Subcutaneous abdominal adipose tissue (tissue), 5 donors: ENCODE measurements around the gene TRIM16.
"Not testable (repeated sequence)": the region's sequence is repeated elsewhere in the genome, so short reads cannot be mapped to it uniquely, and the experiment has no call there.

Experiments
- H3K27ac ChIP-seq: one replicate; pipeline ENCODE4 v1.7.0; 2013; ENCODE audit warnings: low read depth, mild to moderate bottlenecking, inconsistent platforms, low read length, moderate library complexity
- H3K27me3 ChIP-seq, 5 donors: one replicate each; pipeline ENCODE4 v1.7.0; 2013; ENCODE audit warnings: low read length in 5 of 5, inconsistent platforms in 1 of 5; ENCODE audit not compliant: control insufficient read depth in 5 of 5, insufficient read depth in 4 of 5
- H3K36me3 ChIP-seq, 5 donors: one replicate each; pipeline ENCODE4 v1.7.0; 2013; ENCODE audit warnings: low read length in 5 of 5; ENCODE audit not compliant: control insufficient read depth in 5 of 5, insufficient read depth in 5 of 5
- H3K4me1 ChIP-seq, 5 donors: one replicate each; pipeline ENCODE4 v1.7.0; 2013; ENCODE audit warnings: low read length in 5 of 5, mild to moderate bottlenecking in 3 of 5, moderate library complexity in 1 of 5; ENCODE audit not compliant: control insufficient read depth in 5 of 5, insufficient read depth in 5 of 5
- H3K4me3 ChIP-seq, 5 donors: one replicate each; pipeline ENCODE4 v1.7.0; 2013; ENCODE audit warnings: low read length in 5 of 5, low read depth in 1 of 5
- H3K9ac ChIP-seq, 5 donors: one replicate each; pipeline ENCODE4 v1.7.0; 2013; ENCODE audit warnings: low read length in 5 of 5, mild to moderate bottlenecking in 4 of 5, moderate library complexity in 3 of 5
- H3K9me3 ChIP-seq, 5 donors: one replicate each; pipeline ENCODE4 v1.7.0; 2013; ENCODE audit warnings: low read length in 5 of 5; ENCODE audit not compliant: control insufficient read depth in 5 of 5
- donor health status: healthy.
- donor health status: healthy.
- donor health status: healthy.
- donor health status: healthy.
- donor health status: healthy.

TRIM16 gene

DNA sequence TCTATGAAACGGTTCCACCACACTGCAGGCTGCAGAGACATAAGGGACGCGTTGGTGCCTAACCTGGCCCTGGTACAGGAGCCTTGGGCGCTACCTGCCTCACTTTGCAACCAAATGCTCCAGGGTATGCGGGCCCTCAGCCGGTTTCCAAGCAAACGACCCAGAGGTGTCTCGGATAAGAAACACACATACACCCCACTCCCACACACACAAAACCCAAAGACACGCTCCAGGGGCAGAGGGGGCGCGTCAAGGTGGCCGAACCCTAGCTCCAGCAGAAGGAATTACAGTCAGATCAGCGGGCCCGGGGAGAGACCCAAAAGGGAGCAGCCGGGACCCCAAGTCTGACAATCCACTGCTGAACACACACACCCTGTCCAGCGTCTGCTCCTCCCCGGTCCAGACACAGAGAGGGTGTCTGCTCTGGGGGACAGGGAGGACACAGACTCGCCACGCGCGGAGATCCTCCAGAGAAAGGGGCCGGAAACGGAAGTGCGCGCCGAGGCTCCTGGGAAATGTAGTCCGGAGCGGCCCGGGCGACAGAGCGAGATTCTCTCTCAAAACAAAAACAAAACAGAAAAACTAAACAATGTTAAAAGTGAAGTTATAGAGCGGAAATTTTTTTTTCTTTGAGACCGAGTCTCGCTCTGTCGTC, at the start of gene TRIM16:
Gene TRIM16 (minus strand): TSS at position 488 of the 655 bp plus-strand sequence. CDS start 32,702 bp downstream, outside the sequence.
- not testable (repeated sequence) for H3K27ac ChIP-seq
- Histone ChIP-seq H3K4me3 (peak within 1 kb of the TSS; percentile 58 to 87 (median 74)), H3K9ac (peak within 1 kb of the TSS in 4 of 5 donors; percentile 70 to 80 (median 74))

DNA sequence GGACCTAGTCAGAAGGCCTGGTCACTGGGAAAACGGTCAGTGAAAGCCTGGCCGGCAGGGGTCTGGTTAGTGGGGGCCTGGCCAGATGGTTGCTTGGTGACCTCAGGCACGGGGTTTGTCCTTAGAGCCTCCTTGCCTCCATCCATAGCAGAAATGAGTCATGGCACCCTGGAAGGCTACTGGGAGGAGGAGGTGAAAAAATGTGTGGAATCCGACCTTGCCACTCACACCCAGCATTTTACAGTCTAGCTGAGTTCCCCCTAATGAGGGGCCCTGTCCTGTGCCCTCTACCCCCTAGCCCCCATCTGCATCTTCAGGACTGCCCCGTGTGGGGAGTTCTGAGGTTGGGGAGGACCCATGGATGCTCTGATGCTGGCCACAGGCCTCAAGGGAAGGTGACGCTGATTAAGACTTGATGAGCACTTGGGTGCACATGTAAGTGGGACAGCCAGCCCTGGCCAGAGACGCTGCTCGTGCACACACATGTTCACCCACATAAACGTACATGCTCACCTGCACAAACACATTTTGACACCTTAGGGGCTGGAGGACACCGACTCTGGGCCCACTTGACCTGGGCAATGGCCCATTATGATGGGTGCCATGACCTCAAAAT, 49.2 kb upstream of the TRIM16 start:
- not testable (repeated sequence) for H3K4me3 ChIP-seq, H3K36me3 ChIP-seq, H3K9me3 ChIP-seq, H3K27me3 ChIP-seq, H3K4me1 ChIP-seq, H3K27ac ChIP-seq, H3K9ac ChIP-seq

More for the DNA sequence above, at the start of gene TRIM16:
- not testable (repeated sequence) for H3K27me3 ChIP-seq, H3K4me1 ChIP-seq, H3K36me3 ChIP-seq, H3K9me3 ChIP-seq

DNA sequence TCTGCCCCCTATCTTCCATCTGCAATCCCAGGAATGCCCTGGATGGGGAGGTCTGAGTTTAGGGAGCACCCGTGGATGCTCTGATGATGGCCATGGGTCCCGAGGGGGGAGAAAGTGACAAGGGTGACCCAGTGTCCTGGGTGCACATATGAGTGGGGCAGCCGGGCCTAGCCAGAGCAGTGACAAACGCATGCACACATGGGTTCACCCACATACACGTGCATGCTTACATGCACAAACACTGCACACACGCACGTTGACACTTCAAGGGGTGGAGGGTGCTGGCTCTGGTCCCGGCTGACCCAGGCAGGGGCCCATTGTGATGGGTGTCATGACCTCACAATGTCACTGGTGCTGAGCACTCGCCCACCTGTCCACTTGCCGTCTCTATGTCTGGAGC, 47.8 kb upstream of the TRIM16 start, which contains the start of gene TBC1D26:
Gene TBC1D26 (plus strand): TSS at position 384 of the 400 bp plus-strand sequence. CDS start 3,066 bp downstream, outside the sequence.
- H3K27me3 ChIP-seq, H3K4me3 ChIP-seq, H3K9ac ChIP-seq, H3K36me3 ChIP-seq, H3K9me3 ChIP-seq, H3K27ac ChIP-seq, H3K4me1 ChIP-seq: not testable (repeated sequence)

DNA sequence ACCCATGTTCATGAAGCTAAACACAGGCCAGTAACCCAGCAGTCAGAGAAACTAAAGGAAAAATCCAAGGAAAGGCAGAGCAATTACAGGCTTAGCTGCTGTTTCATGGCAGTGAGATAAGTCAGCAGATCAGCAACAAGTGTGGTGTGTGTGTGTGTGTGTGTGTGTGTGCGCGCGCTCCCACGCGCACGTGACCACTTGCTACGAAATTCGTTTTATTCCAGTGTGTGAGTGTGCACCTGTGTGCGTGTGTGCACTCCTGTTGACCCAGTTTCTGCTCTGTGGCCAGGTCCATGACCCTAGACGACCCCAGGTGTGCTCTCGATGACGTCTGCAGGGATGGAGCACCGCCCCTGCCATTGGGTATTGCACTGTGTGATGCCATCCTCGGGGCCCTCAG, 46.4 kb upstream of the TRIM16 start:
- not testable (repeated sequence) for H3K4me3 ChIP-seq, H3K36me3 ChIP-seq, H3K4me1 ChIP-seq, H3K27me3 ChIP-seq, H3K27ac ChIP-seq, H3K9me3 ChIP-seq, H3K9ac ChIP-seq

DNA sequence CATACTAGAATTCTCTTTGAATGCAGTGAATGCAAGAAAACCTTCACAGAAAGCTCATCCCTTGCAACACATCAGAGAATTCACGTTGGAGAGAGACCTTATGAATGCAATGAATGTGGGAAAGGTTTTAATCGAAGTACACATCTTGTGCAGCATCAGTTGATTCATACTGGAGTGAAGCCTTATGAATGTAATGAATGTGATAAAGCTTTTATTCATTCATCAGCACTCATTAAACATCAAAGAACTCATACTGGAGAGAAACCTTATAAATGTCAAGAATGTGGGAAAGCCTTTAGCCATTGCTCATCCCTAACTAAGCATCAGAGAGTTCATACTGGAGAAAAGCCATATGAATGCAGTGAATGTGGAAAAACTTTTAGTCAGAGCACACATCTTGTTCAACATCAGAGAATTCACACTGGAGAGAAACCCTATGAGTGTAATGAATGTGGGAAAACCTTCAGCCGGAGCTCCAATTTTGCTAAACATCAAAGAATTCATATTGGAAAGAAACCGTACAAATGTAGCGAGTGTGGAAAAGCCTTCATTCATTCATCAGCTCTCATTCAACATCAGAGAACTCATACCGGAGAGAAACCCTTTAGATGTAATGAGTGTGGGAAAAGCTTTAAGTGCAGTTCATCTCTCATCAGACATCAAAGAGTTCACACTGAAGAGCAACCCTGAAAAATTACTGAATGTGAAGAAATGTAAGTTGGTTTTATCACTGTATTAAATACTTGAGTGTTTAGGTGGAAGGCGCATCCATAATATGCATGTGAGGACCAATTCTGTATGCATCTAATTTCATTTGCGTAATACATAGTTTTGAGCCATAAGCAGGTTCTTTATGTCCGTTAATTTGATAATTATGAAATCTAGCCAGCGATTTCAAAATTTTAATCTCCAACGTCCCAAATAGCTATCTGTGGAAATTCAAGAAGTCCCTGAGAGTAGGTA, 32.8 kb upstream of the TRIM16 start:
- H3K27me3 ChIP-seq, H3K36me3 ChIP-seq, H3K27ac ChIP-seq, H3K4me1 ChIP-seq, H3K9ac ChIP-seq: not testable (repeated sequence)
- Histone ChIP-seq H3K4me3 (peak overlapping the region in 2 of 5 donors; percentile 11 to 21), H3K9me3 (peaks cover 3 to 17% (median 12%) of the 10 kb centered on the region in 5 donors)

DNA sequence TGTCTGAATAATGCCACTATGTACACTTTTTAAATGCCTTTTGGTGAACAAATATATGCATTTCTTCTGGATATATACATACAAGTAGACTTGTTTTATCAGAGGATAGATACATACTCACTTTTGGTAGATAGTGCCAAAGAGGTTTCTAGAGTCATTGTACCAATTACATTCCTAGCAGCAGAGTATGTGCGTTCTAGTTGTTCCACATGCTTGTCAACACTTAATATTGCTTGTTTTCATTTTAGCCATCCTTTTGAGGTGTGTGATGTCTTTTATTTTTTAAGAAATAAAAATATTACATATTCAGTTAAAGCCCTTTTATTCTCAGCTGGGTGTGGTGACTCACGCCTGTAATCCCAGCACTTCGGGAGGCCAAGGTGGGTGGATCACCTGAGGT, 24.8 kb upstream of the TRIM16 start:
- H3K9ac ChIP-seq, H3K27ac ChIP-seq, H3K4me1 ChIP-seq, H3K27me3 ChIP-seq, H3K4me3 ChIP-seq: not testable (repeated sequence)
- peaks cover 0 to 10% (median 0%) of the 10 kb centered on the region in 5 donors for H3K9me3 ChIP-seq
- peaks cover 4 to 16% (median 12%) of the 10 kb centered on the region in 5 donors for H3K36me3 ChIP-seq

DNA sequence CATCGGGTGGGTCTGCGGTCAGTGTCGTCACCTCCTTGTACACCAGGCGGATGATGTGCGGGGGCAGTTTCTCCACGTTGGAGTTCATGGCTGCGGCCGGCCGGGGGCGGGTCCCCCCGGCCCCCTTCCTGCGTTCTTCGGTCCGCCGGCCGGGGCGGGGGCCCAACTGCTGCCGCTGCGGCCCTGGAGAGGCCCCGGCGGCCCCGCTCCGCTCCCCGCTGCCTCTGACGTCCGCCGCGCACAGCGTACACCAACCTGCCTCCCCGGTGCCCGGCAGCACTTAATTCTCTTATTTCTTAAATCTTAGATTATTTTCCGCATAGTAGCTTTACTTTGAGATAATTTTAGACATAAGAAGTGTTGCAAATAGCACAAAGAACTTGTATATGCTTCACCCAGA, 20.7 kb upstream of the TRIM16 start:
- not testable (repeated sequence) for H3K27me3 ChIP-seq, H3K9ac ChIP-seq, H3K9me3 ChIP-seq, H3K27ac ChIP-seq, H3K4me3 ChIP-seq, H3K4me1 ChIP-seq
- H3K36me3 ChIP-seq = peaks cover 4 to 14% (median 12%) of the 10 kb centered on the region in 5 donors

DNA sequence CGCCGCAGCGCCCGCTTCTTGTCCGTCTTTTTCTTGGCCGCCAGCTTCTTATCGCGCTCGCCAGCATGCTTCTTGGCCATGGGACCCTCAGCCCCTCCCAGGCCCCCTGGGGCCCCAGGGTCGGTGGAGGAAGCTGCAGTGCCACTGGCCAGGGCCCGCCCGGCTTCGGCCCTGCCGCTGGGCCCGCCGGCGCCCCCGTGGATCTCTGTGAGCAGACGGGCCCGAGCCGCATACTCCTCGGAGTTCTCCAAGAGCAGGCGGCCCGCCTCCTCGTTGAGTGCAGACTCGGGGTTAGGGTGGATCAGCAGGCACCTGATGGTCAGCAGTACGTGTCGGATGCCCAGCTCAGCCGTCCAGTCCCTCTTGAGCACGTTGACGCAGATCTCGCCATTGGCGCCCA, 20.1 kb upstream of the TRIM16 start:
- H3K4me3 ChIP-seq, H3K9ac ChIP-seq, H3K4me1 ChIP-seq, H3K27ac ChIP-seq, H3K9me3 ChIP-seq, H3K27me3 ChIP-seq: not testable (repeated sequence)
- H3K36me3 ChIP-seq = peaks cover 4 to 14% (median 12%) of the 10 kb centered on the region in 5 donors

DNA sequence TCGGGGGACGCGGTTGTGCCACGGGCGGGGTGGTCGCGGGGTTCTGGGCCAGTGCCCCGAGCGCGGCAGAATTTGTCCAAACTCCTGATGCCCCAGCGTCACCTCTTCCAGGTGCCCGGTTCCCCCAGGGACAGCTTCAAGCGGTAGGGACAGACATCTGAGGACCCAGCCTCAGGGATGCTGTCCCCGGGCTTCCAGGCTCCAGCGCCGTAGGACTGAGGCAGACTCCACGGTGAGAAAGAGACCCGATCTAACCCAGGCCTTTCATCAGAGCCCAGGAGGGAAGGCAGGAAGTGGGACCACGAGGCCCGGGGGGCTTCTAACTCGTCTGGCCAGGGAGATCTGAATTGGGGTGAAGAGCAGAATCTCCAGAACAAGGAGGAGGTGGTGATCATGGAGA, 15.8 kb upstream of the TRIM16 start:
- not testable (repeated sequence) for H3K27ac ChIP-seq, H3K27me3 ChIP-seq, H3K4me1 ChIP-seq, H3K9me3 ChIP-seq, H3K36me3 ChIP-seq, H3K9ac ChIP-seq
- peak overlapping the region in 4 of 5 donors; percentile 62 to 72 (median 66) for H3K4me3 ChIP-seq

DNA sequence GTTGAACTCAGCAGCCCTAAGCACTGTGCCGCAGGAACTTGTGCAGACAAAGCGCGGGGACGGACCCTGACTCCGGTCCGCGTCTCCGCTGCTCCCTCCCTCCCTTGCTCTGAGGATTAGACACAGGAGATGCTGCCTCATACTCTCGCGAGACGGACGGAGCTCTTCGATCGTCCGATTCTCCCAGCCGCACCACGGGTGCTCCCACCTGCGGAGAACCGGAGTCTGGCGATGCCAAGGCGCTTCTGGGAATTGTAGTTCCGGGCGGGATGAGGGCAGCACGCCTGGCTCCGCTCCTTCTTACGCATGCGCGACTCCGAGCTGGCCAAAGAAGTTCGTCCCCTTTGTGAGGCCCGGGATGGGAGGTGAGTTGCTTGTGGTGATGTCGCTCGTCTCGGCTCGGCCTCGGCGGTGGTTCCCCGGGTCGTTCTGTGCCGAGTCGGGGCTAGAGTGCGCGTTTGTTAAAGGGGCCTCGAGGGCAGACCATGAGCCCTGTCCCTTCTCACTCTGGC, 15.4 kb upstream of the TRIM16 start, which contains the start of gene ZNF286A:
Gene ZNF286A (plus strand): TSS at position 340 of the 512 bp plus-strand sequence. CDS start 578 bp downstream, outside the sequence.
- H3K9ac ChIP-seq = peak within 1 kb of the TSS in 3 of 5 donors; percentile 25 to 51 (median 40)
- H3K9me3 ChIP-seq, H3K27ac ChIP-seq: not testable (repeated sequence)

More for the DNA sequence above, 15.4 kb upstream of the TRIM16 start, which contains the start of gene ZNF286A:
- H3K27me3 ChIP-seq, H3K4me1 ChIP-seq, H3K36me3 ChIP-seq: not testable (repeated sequence)
- H3K4me3 ChIP-seq = peak within 1 kb of the TSS; percentile 62 to 72 (median 63)
